GM12878 (cell line): Measurements from ENCODE around the gene BBS9.

Source experiments
- ATF3 ChIP-seq: IDR thresholded peaks from 2 replicates; pipeline ENCODE4 v1.6.1; 2011; ENCODE audit warnings: low read depth, mild to moderate bottlenecking, low read length, moderate library complexity, borderline replicate concordance; ENCODE audit errors: extremely low read depth
- CBX3 ChIP-seq: fragments of 200-600 bp; sonication (generic); IDR thresholded peaks from 2 replicates; pipeline ENCODE4 v1.6.1; 2016; ENCODE audit warnings: low read depth, borderline replicate concordance
- EGR1 ChIP-seq, 2 experiments: IDR thresholded peaks; 1 replicate in 1 of 2; 2 replicates in 1 of 2; pipeline ENCODE4 v1.6.1; 2011 to 2012; ENCODE audit warnings: low read depth in 2 of 2, low read length in 2 of 2, borderline replicate concordance in 1 of 2, mild to moderate bottlenecking in 1 of 2, moderate library complexity in 1 of 2
- FOXK2 ChIP-seq: fragments of 450-650 bp; IDR thresholded peaks from 2 replicates; pipeline ENCODE4 v1.6.1; 2017; ENCODE audit warnings: mild to moderate bottlenecking, moderate library complexity
- HDGF ChIP-seq: fragments of 450-650 bp; IDR thresholded peaks from 2 replicates; pipeline ENCODE4 v1.6.1; 2016; ENCODE audit warnings: antibody characterized with exemption
- MAX ChIP-seq: IDR thresholded peaks from 2 replicates; pipeline ENCODE4 v1.6.1; 2012; ENCODE audit warnings: low read depth, low read length, improper control_type of control experiment
- NFYB ChIP-seq: IDR thresholded peaks from 2 replicates; pipeline ENCODE4 v1.6.1; 2011; ENCODE audit warnings: low read depth, mild to moderate bottlenecking, low read length, improper control_type of control experiment, moderate library complexity; ENCODE audit not compliant: insufficient read depth
- PBX3 ChIP-seq: IDR thresholded peaks from 2 replicates; pipeline ENCODE4 v1.6.1; 2011; ENCODE audit warnings: mild to moderate bottlenecking, low read depth, low read length, moderate library complexity; ENCODE audit not compliant: insufficient replicate concordance
- POLR2AphosphoS5 ChIP-seq: IDR thresholded peaks from 2 replicates; pipeline ENCODE4 v1.6.1; 2011; ENCODE audit warnings: mild to moderate bottlenecking, low read length, inconsistent platforms
- RAD51 ChIP-seq: fragments of 450-650 bp; IDR thresholded peaks from 2 replicates; pipeline ENCODE4 v1.6.1; 2016; ENCODE audit warnings: moderate library complexity, mild to moderate bottlenecking, inconsistent platforms
- SKIL ChIP-seq: fragments of 450-650 bp; IDR thresholded peaks from 2 replicates; pipeline ENCODE4 v1.6.1; 2017; ENCODE audit warnings: mild to moderate bottlenecking, low read depth, inconsistent platforms; ENCODE audit not compliant: poor library complexity, severe bottlenecking

- TF ChIP-seq ATF3 (no peak), SKIL (no peak), RAD51 (no peak), POLR2AphosphoS5 (no peak), PBX3 (no peak), MAX (no peak), EGR1 (IDR thresholded peaks at IDR 0.05; ENCODE audit: borderline replicate concordance in 1 of 2, low read depth in 2 of 2, low read length in 2 of 2) (no peak), HDGF (no peak), NFYB (no peak), CBX3 (no peak), FOXK2 (no peak)
Observed at GRCh38 chr7:33177876-33178275, 48.5 kb downstream of the BBS9 start.
